OCI-LY1 (cell line): ENCODE data around the gene BRSK1.

Source experiments
- H2AFZ ChIP-seq: fragments of 200-600 bp; sonication (generic), shearing (Covaris generic); 2 replicates; pipeline ENCODE4 v1.6.0; 2014; ENCODE audit warnings: antibody characterized with exemption, mild to moderate bottlenecking, low read length
- H3F3A ChIP-seq: fragments of 200-600 bp; sonication (generic), shearing (Covaris generic); 2 replicates; pipeline ENCODE4 v1.6.0; 2014; ENCODE audit warnings: mild to moderate bottlenecking, antibody characterized with exemption, low read length, moderate library complexity; ENCODE audit not compliant: insufficient read depth
- H3K27ac ChIP-seq: fragments of 200-600 bp; sonication (generic); 2 replicates; pipeline ENCODE4 v1.5.1; 2014; ENCODE audit warnings: low read length, mixed run types, mild to moderate bottlenecking, low read depth; ENCODE audit not compliant: poor library complexity, severe bottlenecking
- H3K27me3 ChIP-seq: fragments of 200-600 bp; sonication (generic); 2 replicates; pipeline ENCODE4 v1.6.0; 2014; ENCODE audit warnings: antibody characterized with exemption, mild to moderate bottlenecking, low read length, moderate library complexity; ENCODE audit not compliant: insufficient read depth
- H3K36me3 ChIP-seq: fragments of 200-600 bp; sonication (generic); 2 replicates; pipeline ENCODE4 v1.6.1; 2014; ENCODE audit warnings: mild to moderate bottlenecking, antibody characterized with exemption, low read length, moderate library complexity, mixed read lengths; ENCODE audit not compliant: insufficient read depth
- H3K4me1 ChIP-seq: fragments of 200-600 bp; sonication (generic); 2 replicates; pipeline ENCODE4 v1.5.1; 2014; ENCODE audit warnings: mild to moderate bottlenecking, low read length, moderate library complexity; ENCODE audit not compliant: insufficient read depth, severe bottlenecking
- H3K4me2 ChIP-seq: fragments of 200-600 bp; sonication (generic), shearing (Covaris generic); 2 replicates; pipeline ENCODE4 v1.6.1; 2014; ENCODE audit warnings: low read length
- H3K4me3 ChIP-seq: fragments of 200-600 bp; sonication (generic); 2 replicates; pipeline ENCODE4 v1.5.1; 2014; ENCODE audit warnings: low read length, low read depth, mild to moderate bottlenecking, mixed read lengths; ENCODE audit not compliant: poor library complexity, severe bottlenecking
- H3K79me2 ChIP-seq: fragments of 200-600 bp; shearing (Covaris generic); 2 replicates; pipeline ENCODE4 v1.6.1; 2016; ENCODE audit warnings: mixed run types, low read length, mixed read lengths; ENCODE audit not compliant: insufficient read depth
- H3K9ac ChIP-seq: fragments of 200-600 bp; sonication (generic), shearing (Covaris generic); 2 replicates; pipeline ENCODE4 v1.6.1; 2014; ENCODE audit warnings: mild to moderate bottlenecking, low read length, mixed read lengths
- H3K9me2 ChIP-seq: fragments of 200-600 bp; sonication (generic), shearing (Covaris generic); 2 replicates; pipeline ENCODE4 v1.6.1; 2014; ENCODE audit warnings: low read depth, mild to moderate bottlenecking, low read length, mixed read lengths
- H3K9me3 ChIP-seq: fragments of 200-600 bp; shearing (Covaris generic); 2 replicates; pipeline ENCODE4 v1.6.1; 2014; ENCODE audit warnings: low read length, mixed read lengths
- H4K20me1 ChIP-seq: fragments of 200-600 bp; sonication (generic), shearing (Covaris generic); 2 replicates; pipeline ENCODE4 v1.6.0; 2016; ENCODE audit warnings: mild to moderate bottlenecking, low read length; ENCODE audit not compliant: insufficient read depth
- CTCF ChIP-seq: fragments of 200-600 bp; sonication (generic), shearing (Covaris generic); IDR thresholded peaks from 2 replicates; pipeline ENCODE4 v1.5.1; 2017; ENCODE audit warnings: mild to moderate bottlenecking, antibody characterized with exemption, low read length, moderate library complexity, mixed read lengths
- EZH2 ChIP-seq: fragments of 200-600 bp; sonication (generic), shearing (Covaris generic); IDR thresholded peaks from 2 replicates; pipeline ENCODE4 v1.8.0; 2017; ENCODE audit warnings: borderline replicate concordance, mixed run types, mild to moderate bottlenecking, antibody characterized with exemption, low read length, moderate library complexity, mixed read lengths

Gene BRSK1

GRCh38 chr19:55283548-55284377 is at the start of gene BRSK1:
Gene BRSK1 (plus strand): TSS chr19:55283997. CDS start chr19:55284443, 446 bp downstream.
- H3K27ac ChIP-seq, result no peak within 1 kb of the TSS
- H3K4me2 ChIP-seq, result no peak within 1 kb of the TSS
- no peaks in the 10 kb centered on the region for H3K9me2 ChIP-seq
- H3K9me3 ChIP-seq, result no peaks in the 10 kb centered on the region
- H4K20me1 ChIP-seq, result no peaks in the 10 kb centered on the region
- H3K27me3 ChIP-seq, result no peaks in the 10 kb centered on the region
- no peaks in the 10 kb centered on the region for H3F3A ChIP-seq
- TF ChIP-seq EZH2 (no peak), CTCF (no peak)
- peaks cover 19% of the 10 kb centered on the region for H3K4me1 ChIP-seq
- H3K79me2 ChIP-seq, result no peaks in the 10 kb centered on the region
- no peak within 1 kb of the TSS for H3K4me3 ChIP-seq
- H3K36me3 ChIP-seq, result no peaks in the 10 kb centered on the region
- no peak within 1 kb of the TSS for H2AFZ ChIP-seq
- no peak within 1 kb of the TSS for H3K9ac ChIP-seq

- H4K20me1 ChIP-seq, result no peaks in the 10 kb centered on the region
- TF ChIP-seq CTCF (no peak), EZH2 (no peak)
Measured at GRCh38 chr19:55238030-55238429, 45.8 kb upstream of the BRSK1 start.

GRCh38 chr19:55239004-55239403 is 44.8 kb upstream of the BRSK1 start:
- Histone ChIP-seq H3K4me1 (no peaks in the 10 kb centered on the region), H3K9me3 (no peaks in the 10 kb centered on the region), H4K20me1 (no peaks in the 10 kb centered on the region), H3K36me3 (peaks cover 96% of the 10 kb centered on the region), H3F3A (no peaks in the 10 kb centered on the region; the same call in 1 of the 2 replicates), H3K4me2 (no peak overlapping the region), H3K27me3 (no peaks in the 10 kb centered on the region), H3K79me2 (no peaks in the 10 kb centered on the region), H2AFZ (no peak overlapping the region), H3K9ac (no peak overlapping the region), H3K27ac (no peak overlapping the region), H3K4me3 (no peak overlapping the region), H3K9me2 (no peaks in the 10 kb centered on the region)
- no peak for TF ChIP-seq CTCF
- TF ChIP-seq EZH2, result no peak

More at GRCh38 chr19:55238030-55238429, 45.8 kb upstream of the BRSK1 start:
- no peak overlapping the region for H3K4me2 ChIP-seq
- H3K79me2 ChIP-seq, result no peaks in the 10 kb centered on the region
- no peak overlapping the region for H3K4me3 ChIP-seq
- H3F3A ChIP-seq, result no peaks in the 10 kb centered on the region; the same call in 1 of the 2 replicates
- no peak overlapping the region for H3K9ac ChIP-seq
- no peaks in the 10 kb centered on the region for H3K27me3 ChIP-seq
- no peaks in the 10 kb centered on the region for H3K4me1 ChIP-seq
- no peaks in the 10 kb centered on the region for H3K9me3 ChIP-seq
- no peak overlapping the region for H2AFZ ChIP-seq
- no peak overlapping the region for H3K27ac ChIP-seq
- peaks cover 96% of the 10 kb centered on the region for H3K36me3 ChIP-seq
- no peaks in the 10 kb centered on the region for H3K9me2 ChIP-seq
